ENCODE results near the gene TRIOBP. TPM values are rescaled to one million over a fixed set of nuclear protein-coding genes. Genes with fewer than 3 reads are reported as not detected.

The TRIOBP gene
- total and polyA plus RNA-seq, 12 donors: 34.7 to 115 (median 82.4) TPM

DNA sequence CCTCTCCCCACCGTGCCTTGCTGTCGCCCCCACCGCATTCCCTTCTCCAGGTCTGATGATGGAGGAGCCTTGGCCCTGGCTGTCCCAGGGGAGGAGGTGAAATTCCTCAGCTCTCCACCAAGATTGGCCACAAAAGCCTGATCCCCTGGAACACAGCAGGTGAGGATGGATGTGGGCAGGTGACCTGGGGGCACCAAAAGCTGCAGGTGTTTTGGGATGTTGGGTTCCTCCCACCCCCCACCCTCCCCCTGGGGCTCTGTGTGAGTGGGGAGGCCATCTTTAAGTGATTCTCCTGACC is 639 bp downstream of the TRIOBP start:
- Histone ChIP-seq H3K4me1 (peaks cover 0 to 33% (median 13%) of the 10 kb centered on the region in 9 donors), H3K27me3 (no peaks in the 10 kb centered on the region), H3K36me3 (peaks cover 0 to 24% (median 15%) of the 10 kb centered on the region in 9 donors), H3K27ac (no peak overlapping the region), H3K9me3 (no peaks in the 10 kb centered on the region), H3K4me3 (no peak overlapping the region)
- DNase-seq (no peak), ATAC-seq (no peak)
- TF ChIP-seq, protein P1, sequence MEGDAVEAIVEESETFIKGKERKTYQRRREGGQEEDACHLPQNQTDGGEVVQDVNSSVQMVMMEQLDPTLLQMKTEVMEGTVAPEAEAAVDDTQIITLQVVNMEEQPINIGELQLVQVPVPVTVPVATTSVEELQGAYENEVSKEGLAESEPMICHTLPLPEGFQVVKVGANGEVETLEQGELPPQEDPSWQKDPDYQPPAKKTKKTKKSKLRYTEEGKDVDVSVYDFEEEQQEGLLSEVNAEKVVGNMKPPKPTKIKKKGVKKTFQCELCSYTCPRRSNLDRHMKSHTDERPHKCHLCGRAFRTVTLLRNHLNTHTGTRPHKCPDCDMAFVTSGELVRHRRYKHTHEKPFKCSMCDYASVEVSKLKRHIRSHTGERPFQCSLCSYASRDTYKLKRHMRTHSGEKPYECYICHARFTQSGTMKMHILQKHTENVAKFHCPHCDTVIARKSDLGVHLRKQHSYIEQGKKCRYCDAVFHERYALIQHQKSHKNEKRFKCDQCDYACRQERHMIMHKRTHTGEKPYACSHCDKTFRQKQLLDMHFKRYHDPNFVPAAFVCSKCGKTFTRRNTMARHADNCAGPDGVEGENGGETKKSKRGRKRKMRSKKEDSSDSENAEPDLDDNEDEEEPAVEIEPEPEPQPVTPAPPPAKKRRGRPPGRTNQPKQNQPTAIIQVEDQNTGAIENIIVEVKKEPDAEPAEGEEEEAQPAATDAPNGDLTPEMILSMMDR (IDR thresholded peaks at IDR 0.05): no peak
- WGBS, 2 donors: 46 to 55% methylated on average over 3 of the region's 3 CpGs
- intact Hi-C loops (cut with DNase I): no loop called here

DNA sequence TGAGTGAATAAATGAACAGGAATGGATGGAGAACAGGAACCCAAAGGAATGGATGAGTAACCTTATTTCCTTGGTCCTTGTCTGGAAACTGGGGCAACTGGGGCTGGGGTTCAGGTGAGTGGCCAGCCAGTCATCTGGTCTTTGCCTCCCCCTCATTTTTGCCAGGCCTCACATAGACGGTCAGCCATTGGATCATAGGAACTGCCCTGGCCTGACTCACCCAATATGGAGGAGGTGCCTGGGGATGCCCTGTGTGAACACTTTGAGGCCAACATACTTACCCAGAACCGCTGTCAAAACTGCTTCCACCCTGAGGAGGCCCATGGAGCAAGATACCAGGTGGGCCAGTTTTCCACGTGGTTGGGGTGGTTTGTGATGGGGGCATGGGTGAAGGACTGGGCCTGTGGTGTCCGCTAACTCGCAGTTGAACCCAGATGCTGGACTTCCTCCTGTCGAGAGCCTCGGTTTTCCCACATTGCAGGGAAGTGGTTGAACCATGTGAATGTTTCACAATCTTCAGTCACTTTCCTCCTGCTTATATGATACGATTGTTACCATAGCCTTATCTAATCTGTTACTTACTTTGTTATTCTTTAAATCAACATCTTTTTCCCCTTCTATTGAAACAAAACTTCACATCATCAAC is 4.4 kb downstream of the TRIOBP start:
- peak overlapping the region in 1 of 10 donors; percentile 47 for H3K27ac ChIP-seq
- no peaks in the 10 kb centered on the region for H3K9me3 ChIP-seq
- ATAC-seq (no peak), DNase-seq (no peak)
- H3K4me3 ChIP-seq: no peak overlapping the region
- TF ChIP-seq, protein P1 (IDR thresholded peaks at IDR 0.05): no peak
- 74 to 77% methylated on average over 8 of the region's 8 CpGs for WGBS, 2 donors
- no peaks in the 10 kb centered on the region for H3K36me3 ChIP-seq
- no peaks in the 10 kb centered on the region for H3K27me3 ChIP-seq
- intact Hi-C loops (cut with DNase I): no loop called here
- H3K4me1 ChIP-seq: peaks cover 0 to 27% (median 9%) of the 10 kb centered on the region in 9 donors

DNA sequence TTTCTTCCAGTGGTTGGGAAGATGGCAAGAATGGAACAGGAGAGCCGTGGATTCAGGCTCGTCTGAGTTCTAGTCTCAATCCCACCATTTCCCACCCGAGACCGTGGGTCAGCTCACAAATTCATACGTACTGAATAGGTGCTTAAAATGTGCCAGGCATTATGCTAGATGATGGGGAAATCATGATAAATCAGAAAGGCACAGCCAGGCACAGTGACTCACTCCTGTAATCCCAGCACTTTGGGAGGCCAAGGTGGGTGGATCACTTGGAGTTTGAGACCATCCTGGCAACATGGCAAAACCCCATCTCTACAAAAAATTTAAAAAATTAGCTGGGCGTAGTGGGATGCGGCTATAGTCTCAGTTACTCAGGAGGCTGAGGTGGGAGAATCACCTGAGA is 7.1 kb downstream of the TRIOBP start:
- ATAC-seq (no peak), DNase-seq (no peak)
- Histone ChIP-seq H3K9me3 (no peaks in the 10 kb centered on the region), H3K27ac (no peak overlapping the region), H3K4me1 (peaks cover 0 to 25% (median 7%) of the 10 kb centered on the region in 9 donors), H3K27me3 (no peaks in the 10 kb centered on the region), H3K36me3 (no peaks in the 10 kb centered on the region), H3K4me3 (no peak overlapping the region)
- intact Hi-C loops (cut with DNase I): no loop called here
- TF ChIP-seq, protein P1 (IDR thresholded peaks at IDR 0.05): no peak
- 83 to 91% methylated on average over 7 of the region's 7 CpGs for WGBS, 2 donors

DNA sequence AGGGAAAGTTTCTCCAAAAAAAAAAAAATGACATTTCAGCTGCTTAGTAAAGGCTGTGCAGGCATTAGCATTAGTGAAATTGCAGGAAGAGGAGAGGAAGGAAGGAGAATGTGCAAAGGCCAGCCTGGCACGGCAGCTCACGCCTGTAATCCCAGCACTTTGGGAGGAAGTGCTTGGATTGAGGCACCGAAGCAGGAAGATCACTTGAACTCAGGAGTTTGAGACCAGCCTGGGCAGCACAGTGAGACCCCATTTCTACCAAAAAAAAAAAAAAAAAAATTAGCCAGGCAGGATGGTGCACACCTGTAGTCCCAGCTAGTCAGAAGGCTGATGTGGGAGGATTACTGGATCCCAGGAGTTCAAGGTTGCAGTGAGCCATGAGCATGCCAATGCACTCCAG is 7.8 kb downstream of the TRIOBP start:
- 71 to 84% methylated on average over 3 of the region's 3 CpGs for WGBS, 2 donors
- TF ChIP-seq, protein P1 (IDR thresholded peaks at IDR 0.05): no peak
- intact Hi-C loops (cut with DNase I): no loop called here
- no peak overlapping the region for H3K4me3 ChIP-seq
- DNase-seq (no peak), ATAC-seq (no peak)
- no peaks in the 10 kb centered on the region for H3K27me3 ChIP-seq
- no peaks in the 10 kb centered on the region for H3K36me3 ChIP-seq
- no peaks in the 10 kb centered on the region for H3K9me3 ChIP-seq
- H3K4me1 ChIP-seq: peaks cover 0 to 29% (median 9%) of the 10 kb centered on the region in 9 donors
- no peak overlapping the region for H3K27ac ChIP-seq
